GM10847 (cell line): ENCODE data around the gene GRK7.

Experiments used
- POLR2A ChIP-seq: IDR thresholded peaks from 2 replicates; pipeline ENCODE4 v1.6.1; 2011; ENCODE audit not compliant: insufficient read length; ENCODE audit errors: extremely low read depth

Gene GRK7

GRCh38 chr3:141784531-141784930, 21.3 kb downstream of the GRK7 start:
- no peak for TF ChIP-seq POLR2A

- no peak for TF ChIP-seq POLR2A
These were observed 24.9 kb downstream of the GRK7 start for GRCh38 chr3:141788149-141788548.

GRCh38 chr3:141789281-141789680, 26.1 kb downstream of the GRK7 start:
- TF ChIP-seq POLR2A = no peak

GRCh38 chr3:141790171-141790570, 27.0 kb downstream of the GRK7 start:
- no peak for TF ChIP-seq POLR2A

GRCh38 chr3:141792495-141792894, 29.3 kb downstream of the GRK7 start:
- no peak for TF ChIP-seq POLR2A

GRCh38 chr3:141793476-141794260, 30.5 kb downstream of the GRK7 start:
- no peak for TF ChIP-seq POLR2A

GRCh38 chr3:141795276-141795675, 32.1 kb downstream of the GRK7 start:
- TF ChIP-seq POLR2A = no peak

- no peak for TF ChIP-seq POLR2A
These were observed 32.5 kb downstream of the GRK7 start for GRCh38 chr3:141795741-141796080.

GRCh38 chr3:141796081-141796888, 33.1 kb downstream of the GRK7 start:
- no peak for TF ChIP-seq POLR2A

- no peak for TF ChIP-seq POLR2A
These were observed 33.9 kb downstream of the GRK7 start for GRCh38 chr3:141796889-141797781.

GRCh38 chr3:141797819-141798447, 34.7 kb downstream of the GRK7 start:
- no peak for TF ChIP-seq POLR2A

- TF ChIP-seq POLR2A = no peak
These were observed 35.2 kb downstream of the GRK7 start for GRCh38 chr3:141798448-141798845.

GRCh38 chr3:141802316-141803077, 39.3 kb downstream of the GRK7 start:
- no peak for TF ChIP-seq POLR2A

- no peak for TF ChIP-seq POLR2A
These were observed 41.2 kb downstream of the GRK7 start for GRCh38 chr3:141804447-141804777.
